Prostate gland (tissue), 2 donors: ENCODE results near the gene GPR141. TPM values are rescaled to one million over a fixed set of nuclear protein-coding genes. Genes with fewer than 3 reads are reported as not detected.

Experiments used
- DNase-seq: peaks from one replicate; pipeline ENCODE4 v3.0.0-alpha.2; 2019; ENCODE audit warnings: low spot score
- H3K27ac ChIP-seq, 2 donors: fragments of 200-600 bp; sonication (generic); 2 replicates each; pipeline ENCODE4 v1.5.1; 2017 to 2019
- H3K27me3 ChIP-seq: fragments of 200-600 bp; sonication (generic); replicated peaks from 2 replicates; pipeline ENCODE4 v1.5.1; 2019; ENCODE audit not compliant: insufficient read depth
- H3K36me3 ChIP-seq, 2 donors: fragments of 200-600 bp; sonication (generic); 1 replicate in 1 of 2; 2 replicates in 1 of 2; pipeline versions ENCODE4 v1.5.1 to v1.8.1; 2017 to 2019
- H3K4me1 ChIP-seq: fragments of 200-600 bp; sonication (generic); replicated peaks from 2 replicates; pipeline ENCODE4 v1.5.1; 2019
- H3K4me3 ChIP-seq, 2 donors: fragments of 200-600 bp; sonication (generic); 2 replicates each; pipeline ENCODE4 v1.5.1; 2017 to 2019
- H3K9me3 ChIP-seq: fragments of 200-600 bp; sonication (generic); 2 replicates; pipeline ENCODE4 v1.5.1; 2017
- POLR2A ChIP-seq: fragments of 450-650 bp; IDR thresholded peaks from one replicate; pipeline ENCODE4 v1.6.1; 2016; ENCODE audit warnings: antibody characterized with exemption, mild to moderate bottlenecking
- POLR2AphosphoS5 ChIP-seq: sonication (generic); formaldehyde crosslinking; IDR thresholded peaks from one replicate; pipeline ENCODE4 v1.6.1; 2017; ENCODE audit warnings: antibody characterized with exemption
- WGBS: methylation state at CpG from one replicate; pipeline ENCODE4 v1.1.5; 2018; 5-methylcytosine and 5-hydroxymethylcytosine counted together
- intact Hi-C: fragments of 100-400 bp; cut with DNase I; formaldehyde crosslinking; loops from one replicate; pipeline ENCODE4 v1.14.2; 2022
- total RNA-seq, 2 donors: library from RNA; depleted of rRNA; stranded (reverse); fragments of >200 nt; gene quantifications; one replicate each; pipeline ENCODE4 v1.1.0, GENCODE V29; 2016
- TF ChIP-seq, protein P1 (sequence below), 4 experiments: fragments of 200-600 bp in 2 of 4; fragments of 450-650 bp in 2 of 4; sonication (generic) in 2 of 4; IDR thresholded peaks; 1 replicate in 3 of 4; 2 replicates in 1 of 4; pipeline ENCODE4 v1.5.1; 2016 to 2019; ENCODE audit warnings: antibody characterized with exemption in 4 of 4, mild to moderate bottlenecking in 2 of 4, moderate library complexity in 2 of 4

Gene GPR141
- total RNA-seq, 2 donors from 2014 or later: 0.36 to 1.1 TPM

- no peaks in the 10 kb centered on the region for H3K4me1 ChIP-seq
- no peak overlapping the region for H3K27ac ChIP-seq
- intact Hi-C loops: no loop called here
- DNase-seq: no peak
- H3K4me3 ChIP-seq: no peak overlapping the region
- no peaks in the 10 kb centered on the region for H3K9me3 ChIP-seq
- 73% methylated on average over 5 of the region's 5 CpGs for WGBS
- no peaks in the 10 kb centered on the region for H3K27me3 ChIP-seq
- TF ChIP-seq POLR2A: no peak
- TF ChIP-seq, protein P1, sequence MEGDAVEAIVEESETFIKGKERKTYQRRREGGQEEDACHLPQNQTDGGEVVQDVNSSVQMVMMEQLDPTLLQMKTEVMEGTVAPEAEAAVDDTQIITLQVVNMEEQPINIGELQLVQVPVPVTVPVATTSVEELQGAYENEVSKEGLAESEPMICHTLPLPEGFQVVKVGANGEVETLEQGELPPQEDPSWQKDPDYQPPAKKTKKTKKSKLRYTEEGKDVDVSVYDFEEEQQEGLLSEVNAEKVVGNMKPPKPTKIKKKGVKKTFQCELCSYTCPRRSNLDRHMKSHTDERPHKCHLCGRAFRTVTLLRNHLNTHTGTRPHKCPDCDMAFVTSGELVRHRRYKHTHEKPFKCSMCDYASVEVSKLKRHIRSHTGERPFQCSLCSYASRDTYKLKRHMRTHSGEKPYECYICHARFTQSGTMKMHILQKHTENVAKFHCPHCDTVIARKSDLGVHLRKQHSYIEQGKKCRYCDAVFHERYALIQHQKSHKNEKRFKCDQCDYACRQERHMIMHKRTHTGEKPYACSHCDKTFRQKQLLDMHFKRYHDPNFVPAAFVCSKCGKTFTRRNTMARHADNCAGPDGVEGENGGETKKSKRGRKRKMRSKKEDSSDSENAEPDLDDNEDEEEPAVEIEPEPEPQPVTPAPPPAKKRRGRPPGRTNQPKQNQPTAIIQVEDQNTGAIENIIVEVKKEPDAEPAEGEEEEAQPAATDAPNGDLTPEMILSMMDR (IDR thresholded peaks at IDR 0.05): no peak
- TF ChIP-seq POLR2AphosphoS5: no peak
- no peaks in the 10 kb centered on the region for H3K36me3 ChIP-seq
Measured at GRCh38 chr7:37759526-37759925, 76.0 kb downstream of the GPR141 start.

- WGBS: 87% methylated on average over 4 of the region's 4 CpGs
- TF ChIP-seq, protein P1 (IDR thresholded peaks at IDR 0.05): no peak
- TF ChIP-seq POLR2A: no peak
- Histone ChIP-seq H3K27ac (no peak overlapping the region), H3K4me1 (no peaks in the 10 kb centered on the region), H3K4me3 (no peak overlapping the region), H3K27me3 (no peaks in the 10 kb centered on the region), H3K9me3 (no peaks in the 10 kb centered on the region), H3K36me3 (no peaks in the 10 kb centered on the region)
- intact Hi-C loops: no loop called here
- DNase-seq: no peak
Measured at GRCh38 chr7:37765421-37765829, 81.9 kb downstream of the GPR141 start.

GRCh38 chr7:37765872-37766525 is 82.4 kb downstream of the GPR141 start:
- Histone ChIP-seq H3K9me3 (no peaks in the 10 kb centered on the region), H3K4me1 (no peaks in the 10 kb centered on the region), H3K4me3 (no peak overlapping the region), H3K36me3 (no peaks in the 10 kb centered on the region), H3K27me3 (no peaks in the 10 kb centered on the region), H3K27ac (no peak overlapping the region)
- TF ChIP-seq, protein P1 (IDR thresholded peaks at IDR 0.05): no peak
- TF ChIP-seq POLR2A (no peak), POLR2AphosphoS5 (no peak)
- DNase-seq: no peak
- intact Hi-C loops: no loop called here
- 87% methylated on average over 6 of the region's 6 CpGs for WGBS

GRCh38 chr7:37768611-37769010 is 85.0 kb downstream of the GPR141 start:
- H3K4me1 ChIP-seq: no peaks in the 10 kb centered on the region
- no peaks in the 10 kb centered on the region for H3K9me3 ChIP-seq
- TF ChIP-seq POLR2A (no peak), POLR2AphosphoS5 (no peak)
- TF ChIP-seq, protein P1 (IDR thresholded peaks at IDR 0.05): no peak
- intact Hi-C loops: no loop called here
- no peaks in the 10 kb centered on the region for H3K36me3 ChIP-seq
- 93% methylated on average over 1 of the region's 1 CpG for WGBS
- no peak overlapping the region for H3K4me3 ChIP-seq
- DNase-seq: no peak
- no peak overlapping the region for H3K27ac ChIP-seq
- no peaks in the 10 kb centered on the region for H3K27me3 ChIP-seq

GRCh38 chr7:37769291-37769690 is 85.7 kb downstream of the GPR141 start:
- WGBS: 45% methylated on average over 1 of the region's 1 CpG
- H3K9me3 ChIP-seq: no peaks in the 10 kb centered on the region
- no peak for DNase-seq
- H3K4me1 ChIP-seq: no peaks in the 10 kb centered on the region
- no peaks in the 10 kb centered on the region for H3K27me3 ChIP-seq
- intact Hi-C loops: no loop called here
- no peak overlapping the region for H3K27ac ChIP-seq
- no peak for TF ChIP-seq POLR2AphosphoS5
- TF ChIP-seq POLR2A: no peak
- TF ChIP-seq, protein P1 (IDR thresholded peaks at IDR 0.05): no peak
- H3K36me3 ChIP-seq: no peaks in the 10 kb centered on the region
- no peak overlapping the region for H3K4me3 ChIP-seq
